Progenitor cell of endocrine pancreas (in vitro differentiated cells): ENCODE results near the gene BATF2. TPM values are rescaled to one million over a fixed set of nuclear protein-coding genes. Genes with fewer than 3 reads are reported as not detected.

ENCODE experiments used
- DNase-seq: peaks from one replicate; pipeline ENCODE4 v3.0.0; 2021; ENCODE audit warnings: low spot score; ENCODE audit not compliant: unreplicated experiment
- H3K27ac Mint-ChIP-seq: 2 replicates; pipeline ENCODE4 v1.8.0; 2021; ENCODE audit warnings: mild to moderate bottlenecking, moderate library complexity, mixed read lengths
- H3K27me3 Mint-ChIP-seq: 2 replicates; pipeline ENCODE4 v1.8.0; 2021; ENCODE audit warnings: mixed read lengths
- H3K36me3 Mint-ChIP-seq: 2 replicates; pipeline ENCODE4 v1.8.0; 2022; ENCODE audit warnings: mixed read lengths; ENCODE audit not compliant: insufficient read depth
- H3K4me1 Mint-ChIP-seq: 2 replicates; pipeline ENCODE4 v1.8.0; 2021; ENCODE audit warnings: low read depth, mixed read lengths
- H3K4me3 Mint-ChIP-seq: 2 replicates; pipeline ENCODE4 v1.8.0; 2021; ENCODE audit warnings: low read depth, mild to moderate bottlenecking, moderate library complexity, mixed read lengths
- H3K9me3 Mint-ChIP-seq: 2 replicates; pipeline ENCODE4 v1.8.0; 2021; ENCODE audit warnings: low read depth, mixed read lengths
- long read RNA-seq: library from polyadenylated mRNA; unstranded; transcript quantifications from one replicate; pipeline ENCODE4 v2.0.0, GENCODE V29; 2020
- total RNA-seq: library from RNA; stranded (reverse); gene quantifications from 2 replicates; pipeline ENCODE4 v1.2.1, GENCODE V29; 2021
- TF ChIP-seq, protein P1 (sequence below): fragments of 200-600 bp; sonication (generic); IDR thresholded peaks from one replicate; pipeline ENCODE4 v1.5.0; 2021; ENCODE audit warnings: antibody characterized with exemption, mild to moderate bottlenecking; ENCODE audit not compliant: unreplicated experiment

BATF2 gene
- 0.53 and 0.58 TPM in 2 replicates for total RNA-seq
- long read RNA-seq, result 0 reads

- TF ChIP-seq, protein P1, sequence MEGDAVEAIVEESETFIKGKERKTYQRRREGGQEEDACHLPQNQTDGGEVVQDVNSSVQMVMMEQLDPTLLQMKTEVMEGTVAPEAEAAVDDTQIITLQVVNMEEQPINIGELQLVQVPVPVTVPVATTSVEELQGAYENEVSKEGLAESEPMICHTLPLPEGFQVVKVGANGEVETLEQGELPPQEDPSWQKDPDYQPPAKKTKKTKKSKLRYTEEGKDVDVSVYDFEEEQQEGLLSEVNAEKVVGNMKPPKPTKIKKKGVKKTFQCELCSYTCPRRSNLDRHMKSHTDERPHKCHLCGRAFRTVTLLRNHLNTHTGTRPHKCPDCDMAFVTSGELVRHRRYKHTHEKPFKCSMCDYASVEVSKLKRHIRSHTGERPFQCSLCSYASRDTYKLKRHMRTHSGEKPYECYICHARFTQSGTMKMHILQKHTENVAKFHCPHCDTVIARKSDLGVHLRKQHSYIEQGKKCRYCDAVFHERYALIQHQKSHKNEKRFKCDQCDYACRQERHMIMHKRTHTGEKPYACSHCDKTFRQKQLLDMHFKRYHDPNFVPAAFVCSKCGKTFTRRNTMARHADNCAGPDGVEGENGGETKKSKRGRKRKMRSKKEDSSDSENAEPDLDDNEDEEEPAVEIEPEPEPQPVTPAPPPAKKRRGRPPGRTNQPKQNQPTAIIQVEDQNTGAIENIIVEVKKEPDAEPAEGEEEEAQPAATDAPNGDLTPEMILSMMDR, result peak; percentile 50
- H3K9me3 Mint-ChIP-seq, result no peaks in the 10 kb centered on the region
- peaks cover 13% of the 10 kb centered on the region for H3K4me1 Mint-ChIP-seq
- H3K36me3 Mint-ChIP-seq, result no peaks in the 10 kb centered on the region
- peak within 1 kb of the TSS; percentile 87 for H3K27ac Mint-ChIP-seq
- H3K4me3 Mint-ChIP-seq, result no peak within 1 kb of the TSS
- DNase-seq, result no peak
- H3K27me3 Mint-ChIP-seq, result no peaks in the 10 kb centered on the region
Observed at GRCh38 chr11:64996710-64997380, at the start of gene BATF2. Gene BATF2, minus strand, starts transcription at chr11:64996971. Its CDS starts 57 bp downstream, at chr11:64996914.

- no peak overlapping the region for H3K27ac Mint-ChIP-seq
- no peaks in the 10 kb centered on the region for H3K4me1 Mint-ChIP-seq
- no peak for DNase-seq
- TF ChIP-seq, protein P1, result no peak
- no peaks in the 10 kb centered on the region for H3K27me3 Mint-ChIP-seq
- peaks cover 8% of the 10 kb centered on the region for H3K36me3 Mint-ChIP-seq
- no peak overlapping the region for H3K4me3 Mint-ChIP-seq
- no peaks in the 10 kb centered on the region for H3K9me3 Mint-ChIP-seq
Observed at GRCh38 chr11:65045728-65046127, 49.0 kb upstream of the BATF2 start.

- H3K4me3 Mint-ChIP-seq, result no peak overlapping the region
- H3K4me1 Mint-ChIP-seq, result peaks cover 1% of the 10 kb centered on the region
- H3K27me3 Mint-ChIP-seq, result no peaks in the 10 kb centered on the region
- DNase-seq, result no peak
- H3K9me3 Mint-ChIP-seq, result no peaks in the 10 kb centered on the region
- H3K36me3 Mint-ChIP-seq, result peaks cover 8% of the 10 kb centered on the region
- H3K27ac Mint-ChIP-seq, result no peak overlapping the region
- TF ChIP-seq, protein P1, result no peak
Observed at GRCh38 chr11:65045061-65045460, 48.3 kb upstream of the BATF2 start.

DNA sequence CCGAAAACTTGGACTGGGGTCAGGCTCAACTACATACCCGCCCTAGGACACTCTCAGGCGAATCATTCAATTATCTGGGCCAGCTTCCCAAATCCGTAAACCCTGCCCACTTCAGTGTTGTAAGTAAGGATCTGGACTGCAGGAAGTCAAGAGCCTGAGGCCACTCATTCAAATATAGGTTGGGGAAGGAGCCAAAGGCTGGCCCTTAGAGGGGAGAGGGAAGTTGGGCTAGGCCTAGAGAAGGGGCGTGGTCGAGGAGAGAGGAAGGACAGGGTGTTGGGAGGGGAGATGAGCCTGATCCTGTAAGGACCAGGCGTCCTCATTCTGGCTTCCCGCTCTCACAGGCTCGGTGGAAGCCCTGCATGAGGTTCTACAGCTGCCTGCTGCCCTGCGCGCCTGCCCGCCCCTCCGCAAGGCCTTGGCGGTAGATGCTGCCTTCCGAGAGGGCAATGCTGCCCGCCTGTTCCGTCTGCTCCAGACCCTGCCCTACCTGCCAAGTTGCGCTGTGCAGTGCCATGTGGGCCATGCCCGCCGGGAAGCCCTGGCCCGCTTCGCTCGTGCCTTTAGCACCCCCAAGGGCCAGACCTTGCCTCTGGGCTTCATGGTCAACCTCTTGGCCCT, 47.2 kb upstream of the BATF2 start:
- no peak for DNase-seq
- Mint-ChIP-seq H3K27ac (peak overlapping the region; percentile 80), H3K4me1 (peaks cover 1% of the 10 kb centered on the region), H3K36me3 (peaks cover 8% of the 10 kb centered on the region), H3K9me3 (no peaks in the 10 kb centered on the region), H3K4me3 (no peak overlapping the region), H3K27me3 (no peaks in the 10 kb centered on the region)
- TF ChIP-seq, protein P1, result no peak

- no peak for DNase-seq
- Mint-ChIP-seq H3K4me1 (peaks cover 1% of the 10 kb centered on the region), H3K9me3 (no peaks in the 10 kb centered on the region), H3K27me3 (no peaks in the 10 kb centered on the region), H3K4me3 (peak overlapping the region; percentile 85), H3K36me3 (peaks cover 10% of the 10 kb centered on the region), H3K27ac (no peak overlapping the region)
- TF ChIP-seq, protein P1, result no peak
Observed at GRCh38 chr11:65042891-65043290, 46.1 kb upstream of the BATF2 start.
